Measurements from ENCODE around the gene SDHAF4. TPM values are rescaled to one million over a fixed set of nuclear protein-coding genes. Genes with fewer than 3 reads are reported as not detected.

Gene SDHAF4
- total and polyA plus RNA-seq, 2 donors (not counting 3 experiments of a cell fraction or from before 2014, with no cell fraction given): 3.6 to 8.6 TPM

GRCh38 chr6:70574643-70575042, 7.9 kb downstream of the SDHAF4 start:
- H3K4me3 ChIP-seq (replicated peaks in 1 of 3; ENCODE audit: insufficient read depth in 1 of 3, low read depth in 1 of 3, low read length in 3 of 3): no peak overlapping the region
- no peaks in the 10 kb centered on the region for H3K27me3 ChIP-seq (ENCODE audit: control insufficient read depth in 2 of 2, insufficient read depth in 2 of 2, low read length in 2 of 2)
- no peaks in the 10 kb centered on the region for H3K36me3 ChIP-seq (ENCODE audit: control insufficient read depth in 2 of 2, extremely low read depth in 1 of 2, insufficient read depth in 2 of 2, low read length in 2 of 2)
- no peak overlapping the region for H3K9ac ChIP-seq (replicated peaks; ENCODE audit: extremely low read depth, insufficient read depth, low read length)
- FAIRE-seq: no peak
- H3K4me2 ChIP-seq (ENCODE audit: insufficient read depth, low read length): no peak overlapping the region
- POLR2A ChIA-PET: no interaction called here
- H4K20me1 ChIP-seq (replicated peaks; ENCODE audit: control insufficient read depth, extremely low read depth, insufficient read depth, low read length): no peaks in the 10 kb centered on the region
- H3K4me1 ChIP-seq (ENCODE audit: control insufficient read depth, extremely low read depth, insufficient read depth, low read length): no peaks in the 10 kb centered on the region
- no TSS peak for BruUV-seq (replicated peaks)
- H3K9me1 ChIP-seq (replicated peaks; ENCODE audit: control insufficient read depth, extremely low read depth, insufficient read depth, low read length): no peaks in the 10 kb centered on the region
- H3K79me2 ChIP-seq (ENCODE audit: control insufficient read depth, insufficient read depth, low read length): no peaks in the 10 kb centered on the region
- intact Hi-C loops (cut with micrococcal nuclease) (no loop called here), dilution Hi-C loops (cut with MboI; ENCODE audit: extremely low pct_ligation_motif_present, low sequenced_read_pairs) (no loop called here)
- H3K27ac ChIP-seq (ENCODE audit: insufficient read depth, low read depth, low read length): no peak overlapping the region
- H3K9me3 ChIP-seq (replicated peaks; ENCODE audit: control insufficient read depth, insufficient read depth, low read length): no peaks in the 10 kb centered on the region
- H2AFZ ChIP-seq (ENCODE audit: low read depth, low read length): no peak overlapping the region
- TF ChIP-seq GATA2 (IDR thresholded peaks at IDR 0.05; ENCODE audit: insufficient read depth, insufficient read length, low read depth, low read length) (no peak), MYC (IDR thresholded peaks at IDR 0.05; ENCODE audit: low read depth, low read length) (no peak), CTCF (IDR thresholded peaks at IDR 0.05; ENCODE audit: extremely low read depth in 1 of 2, insufficient read depth in 1 of 2, low read depth in 1 of 2, low read length in 2 of 2) (no peak), FOS (IDR thresholded peaks at IDR 0.05; ENCODE audit: borderline replicate concordance, insufficient read depth, low read length) (no peak), POLR2AphosphoS5 (IDR thresholded peaks at IDR 0.05; ENCODE audit: insufficient read depth, low read depth, low read length) (no peak), MAX (IDR thresholded peaks at IDR 0.05; ENCODE audit: insufficient read depth, insufficient read length) (no peak), EZH2 (IDR thresholded peaks at IDR 0.05; ENCODE audit: borderline replicate concordance, low read depth, low read length, severe bottlenecking) (no peak), JUN (IDR thresholded peaks at IDR 0.05; ENCODE audit: borderline replicate concordance, insufficient read depth, insufficient read length, low read depth) (no peak), POLR2A (IDR thresholded peaks at IDR 0.05; ENCODE audit: low read depth, low read length) (no peak)
- CTCF ChIA-PET: no interaction called here
- no peak for DNase-seq (ENCODE audit: low read depth, low spot score)

Data from endothelial cell of umbilical vein (primary cell).